Measurements from ENCODE around the gene STRN4.

The STRN4 gene

DNA sequence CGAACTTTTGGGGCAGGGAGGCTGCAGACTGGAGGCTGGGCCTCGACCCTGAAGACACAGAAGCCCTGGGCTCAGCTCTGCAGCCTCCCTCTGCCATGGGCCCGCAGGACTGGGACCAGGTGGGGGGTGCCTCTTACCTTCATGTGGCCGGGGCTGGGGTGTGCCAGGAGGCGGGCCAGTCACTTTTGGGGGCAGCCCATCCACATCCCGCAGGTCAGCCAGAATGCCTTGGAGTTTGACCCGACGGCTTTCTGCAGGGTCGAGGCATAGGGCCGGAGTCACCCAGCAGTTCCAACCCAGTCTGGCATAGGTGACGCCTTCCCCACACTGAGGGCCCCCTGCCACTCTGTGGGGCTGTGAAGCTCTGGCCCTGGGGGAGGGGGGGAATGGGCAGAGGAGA, 18.5 kb downstream of the STRN4 start:
- peaks cover 66 to 100% (median 93%) of the 10 kb centered on the region in 3 donors for H3K36me3 ChIP-seq
- H3K27ac ChIP-seq, result no peak overlapping the region
- intact Hi-C loops (cut with DNase I; ENCODE audit: low total_unique reads), result no loop called here
- TF ChIP-seq, protein P1, sequence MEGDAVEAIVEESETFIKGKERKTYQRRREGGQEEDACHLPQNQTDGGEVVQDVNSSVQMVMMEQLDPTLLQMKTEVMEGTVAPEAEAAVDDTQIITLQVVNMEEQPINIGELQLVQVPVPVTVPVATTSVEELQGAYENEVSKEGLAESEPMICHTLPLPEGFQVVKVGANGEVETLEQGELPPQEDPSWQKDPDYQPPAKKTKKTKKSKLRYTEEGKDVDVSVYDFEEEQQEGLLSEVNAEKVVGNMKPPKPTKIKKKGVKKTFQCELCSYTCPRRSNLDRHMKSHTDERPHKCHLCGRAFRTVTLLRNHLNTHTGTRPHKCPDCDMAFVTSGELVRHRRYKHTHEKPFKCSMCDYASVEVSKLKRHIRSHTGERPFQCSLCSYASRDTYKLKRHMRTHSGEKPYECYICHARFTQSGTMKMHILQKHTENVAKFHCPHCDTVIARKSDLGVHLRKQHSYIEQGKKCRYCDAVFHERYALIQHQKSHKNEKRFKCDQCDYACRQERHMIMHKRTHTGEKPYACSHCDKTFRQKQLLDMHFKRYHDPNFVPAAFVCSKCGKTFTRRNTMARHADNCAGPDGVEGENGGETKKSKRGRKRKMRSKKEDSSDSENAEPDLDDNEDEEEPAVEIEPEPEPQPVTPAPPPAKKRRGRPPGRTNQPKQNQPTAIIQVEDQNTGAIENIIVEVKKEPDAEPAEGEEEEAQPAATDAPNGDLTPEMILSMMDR (IDR thresholded peaks at IDR 0.05), result no peak
- peaks cover 0 to 10% (median 0%) of the 10 kb centered on the region in 4 donors for H3K4me1 ChIP-seq
- no peaks in the 10 kb centered on the region for H3K9me3 ChIP-seq
- DNase-seq, result no peak
- no peaks in the 10 kb centered on the region for H3K27me3 ChIP-seq
- H3K4me3 ChIP-seq, result no peak overlapping the region

DNA sequence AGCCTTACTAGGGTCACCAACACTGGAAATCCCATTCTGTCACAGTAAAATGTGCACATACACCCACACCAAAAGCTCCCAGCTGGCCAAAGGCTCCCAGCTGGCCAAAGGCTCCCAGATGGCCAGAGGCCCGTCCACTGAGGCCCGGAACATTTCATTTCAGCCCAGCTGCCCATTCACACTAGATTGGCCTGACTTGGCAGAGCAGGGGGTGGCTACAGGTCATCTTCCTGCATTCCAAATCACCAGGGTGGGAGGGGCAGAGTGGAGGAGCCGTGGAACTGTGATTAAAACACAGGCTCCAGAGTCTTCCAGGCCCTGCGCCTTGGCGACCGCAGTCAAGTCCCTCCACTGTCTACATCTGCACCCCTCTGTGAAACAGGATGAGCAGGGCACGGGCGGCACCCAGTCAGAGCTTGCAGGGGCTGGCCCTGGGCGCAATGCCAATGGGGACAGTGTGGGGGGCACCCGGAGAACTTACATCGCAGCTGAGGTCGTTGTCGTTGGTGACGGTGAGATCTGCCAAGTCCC, 19.2 kb downstream of the STRN4 start:
- Histone ChIP-seq H3K4me1 (peaks cover 0 to 10% (median 0%) of the 10 kb centered on the region in 4 donors), H3K4me3 (no peak overlapping the region), H3K36me3 (peaks cover 70 to 100% (median 93%) of the 10 kb centered on the region in 3 donors), H3K27ac (no peak overlapping the region), H3K27me3 (no peaks in the 10 kb centered on the region), H3K9me3 (no peaks in the 10 kb centered on the region)
- intact Hi-C loops (cut with DNase I; ENCODE audit: low total_unique reads), result no loop called here
- TF ChIP-seq, protein P1 (IDR thresholded peaks at IDR 0.05), result no peak
- DNase-seq, result no peak

DNA sequence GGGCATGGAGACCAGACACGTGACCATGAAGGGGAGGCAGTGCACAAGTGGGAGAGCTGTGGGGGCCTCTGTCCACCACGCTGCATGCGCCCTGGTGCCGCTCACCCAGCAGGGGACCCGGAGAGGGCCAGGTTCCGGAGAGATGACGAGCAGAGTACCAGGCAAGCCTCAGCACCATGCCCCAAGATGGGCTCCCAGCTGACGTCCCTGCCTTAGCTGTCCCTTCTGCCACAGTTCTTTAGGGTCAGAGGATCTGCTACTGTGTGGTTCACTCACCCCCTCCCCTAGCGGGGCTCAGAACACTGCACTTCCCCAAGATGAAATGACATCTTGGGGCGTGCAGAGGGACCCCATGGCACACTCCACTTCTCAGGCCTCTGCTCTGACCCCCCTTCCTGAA, 19.7 kb downstream of the STRN4 start:
- Histone ChIP-seq H3K27ac (no peak overlapping the region), H3K36me3 (peaks cover 74 to 100% (median 93%) of the 10 kb centered on the region in 3 donors), H3K4me3 (no peak overlapping the region), H3K4me1 (peaks cover 0 to 8% (median 0%) of the 10 kb centered on the region in 4 donors), H3K27me3 (no peaks in the 10 kb centered on the region), H3K9me3 (no peaks in the 10 kb centered on the region)
- intact Hi-C loops (cut with DNase I; ENCODE audit: low total_unique reads), result no loop called here
- DNase-seq, result no peak
- TF ChIP-seq, protein P1 (IDR thresholded peaks at IDR 0.05), result no peak

DNA sequence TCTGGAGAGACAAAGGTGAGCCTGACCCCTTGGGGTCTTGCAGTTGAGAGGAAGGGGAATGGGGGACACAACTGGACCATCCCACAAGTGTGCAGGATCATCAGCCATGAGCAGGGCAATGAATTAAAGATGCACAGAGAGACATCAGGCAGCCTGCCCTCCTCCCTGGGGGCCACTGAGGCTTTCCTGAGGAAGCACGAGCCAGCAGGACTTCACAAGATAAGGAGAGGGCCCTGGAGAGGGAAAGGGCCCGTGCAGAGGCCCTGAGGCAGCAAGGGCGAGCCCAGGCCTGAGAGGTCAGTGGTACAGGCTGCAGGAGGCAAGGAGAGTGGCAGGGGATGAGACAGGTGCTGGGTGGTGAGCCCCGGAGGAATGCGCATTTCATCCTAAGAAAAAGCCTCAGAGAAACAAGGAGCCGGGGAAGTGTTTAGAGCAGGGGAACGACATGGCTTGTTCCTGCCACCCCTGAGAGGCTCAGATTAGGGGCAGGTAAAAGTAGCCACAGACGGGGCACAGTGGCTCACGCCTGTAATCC, 20.3 kb downstream of the STRN4 start:
- H3K27me3 ChIP-seq, result no peaks in the 10 kb centered on the region
- intact Hi-C loops (cut with DNase I; ENCODE audit: low total_unique reads), result no loop called here
- H3K9me3 ChIP-seq, result no peaks in the 10 kb centered on the region
- DNase-seq, result no peak
- peaks cover 0 to 5% (median 0%) of the 10 kb centered on the region in 4 donors for H3K4me1 ChIP-seq
- H3K4me3 ChIP-seq, result no peak overlapping the region
- H3K36me3 ChIP-seq, result peaks cover 72 to 100% (median 97%) of the 10 kb centered on the region in 3 donors
- TF ChIP-seq, protein P1 (IDR thresholded peaks at IDR 0.05), result no peak
- no peak overlapping the region for H3K27ac ChIP-seq

DNA sequence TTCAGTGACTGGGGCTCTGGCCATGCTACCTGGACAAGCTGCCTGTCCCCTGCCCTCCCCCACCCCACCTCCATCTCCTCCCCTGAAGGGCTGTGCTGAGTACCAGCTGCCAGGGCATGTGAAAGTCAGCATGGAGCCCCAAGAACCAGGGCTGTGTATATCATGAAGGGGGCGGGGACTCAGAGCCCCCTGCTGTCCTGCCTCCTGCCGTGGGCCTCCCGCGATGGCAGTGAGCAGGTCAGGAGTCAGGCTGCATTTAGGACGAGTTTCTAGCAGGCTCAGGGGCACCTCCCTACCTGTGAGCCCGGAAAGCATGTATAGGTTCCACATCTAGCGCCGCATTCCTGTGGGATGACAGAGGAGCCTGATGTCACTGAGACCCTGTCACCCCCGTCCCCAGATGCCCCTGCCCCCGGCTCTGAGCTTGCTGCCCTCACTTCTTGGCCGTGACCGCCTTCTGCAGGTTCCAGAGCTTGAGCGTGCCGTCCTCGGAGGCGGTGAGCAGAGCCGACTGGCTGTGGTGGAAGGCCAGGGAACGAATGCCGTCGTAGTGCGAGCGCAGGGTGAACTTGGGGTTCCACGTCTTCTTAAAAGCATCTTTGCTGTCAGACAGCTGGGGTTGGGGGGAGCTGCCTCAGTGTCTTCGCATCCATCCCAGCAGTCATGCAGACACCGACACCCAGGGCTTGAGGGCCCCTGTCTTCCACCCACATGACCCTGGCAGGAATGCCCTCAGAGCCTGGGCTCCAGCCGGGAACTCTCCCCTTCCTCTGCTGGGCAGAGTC, 21.0 kb downstream of the STRN4 start:
- H3K4me3 ChIP-seq, result no peak overlapping the region
- H3K27ac ChIP-seq, result no peak overlapping the region
- intact Hi-C loops (cut with DNase I; ENCODE audit: low total_unique reads), result no loop called here
- H3K4me1 ChIP-seq, result peaks cover 0 to 5% (median 0%) of the 10 kb centered on the region in 4 donors
- DNase-seq, result no peak
- H3K36me3 ChIP-seq, result peaks cover 65 to 100% (median 97%) of the 10 kb centered on the region in 3 donors
- TF ChIP-seq, protein P1 (IDR thresholded peaks at IDR 0.05), result no peak
- H3K27me3 ChIP-seq, result no peaks in the 10 kb centered on the region
- H3K9me3 ChIP-seq, result no peaks in the 10 kb centered on the region

All from tibial artery (tissue), 4 donors.